Measurements from ENCODE around the gene ENTPD2. TPM values are rescaled to one million over a fixed set of nuclear protein-coding genes. Genes with fewer than 3 reads are reported as not detected.
A peak's percentile ranks its signal among the peaks of the same experiment; 100 is the strongest.

The ENTPD2 gene
- total RNA-seq, 2 donors from 2014 or later, result 0.41 to 0.67 TPM

GRCh38 chr9:137076636-137077009, 22.8 kb upstream of the ENTPD2 start:
- TF ChIP-seq CTCF (IDR thresholded peaks at IDR 0.05), result no peak
- no peaks in the 10 kb centered on the region for H3K27me3 ChIP-seq
- peaks cover 0 to 24% of the 10 kb centered on the region in 2 donors for H3K4me1 ChIP-seq
- H3K9me3 ChIP-seq, result no peaks in the 10 kb centered on the region
- DNase-seq (ENCODE audit: low spot score), result no peak
- H3K36me3 ChIP-seq, result peaks cover 24% of the 10 kb centered on the region
- peak overlapping the region; percentile 80 for H3K27ac ChIP-seq
- H3K4me3 ChIP-seq, result peak overlapping the region; percentile 70 to 74

- no peak for DNase-seq (ENCODE audit: low spot score)
- Histone ChIP-seq H3K27me3 (no peaks in the 10 kb centered on the region), H3K4me1 (peaks cover 0 to 35% of the 10 kb centered on the region in 2 donors), H3K27ac (no peak overlapping the region), H3K4me3 (no peak overlapping the region), H3K36me3 (peaks cover 13% of the 10 kb centered on the region), H3K9me3 (no peaks in the 10 kb centered on the region)
- TF ChIP-seq CTCF (IDR thresholded peaks at IDR 0.05), result no peak
These were observed 21.5 kb upstream of the ENTPD2 start for GRCh38 chr9:137075275-137075775.

- no peaks in the 10 kb centered on the region for H3K27me3 ChIP-seq
- no peak for TF ChIP-seq CTCF (IDR thresholded peaks at IDR 0.05)
- no peak overlapping the region for H3K27ac ChIP-seq
- no peak overlapping the region for H3K4me3 ChIP-seq
- H3K36me3 ChIP-seq, result peaks cover 8% of the 10 kb centered on the region
- peaks cover 0 to 35% of the 10 kb centered on the region in 2 donors for H3K4me1 ChIP-seq
- DNase-seq (ENCODE audit: low spot score), result no peak
- no peaks in the 10 kb centered on the region for H3K9me3 ChIP-seq
These were observed 20.9 kb upstream of the ENTPD2 start for GRCh38 chr9:137074657-137075274.

GRCh38 chr9:137073992-137074399, 20.1 kb upstream of the ENTPD2 start:
- no peak for DNase-seq (ENCODE audit: low spot score)
- H3K4me3 ChIP-seq, result no peak overlapping the region
- H3K27ac ChIP-seq, result no peak overlapping the region
- H3K9me3 ChIP-seq, result no peaks in the 10 kb centered on the region
- H3K27me3 ChIP-seq, result no peaks in the 10 kb centered on the region
- no peak for TF ChIP-seq CTCF (IDR thresholded peaks at IDR 0.05)
- H3K36me3 ChIP-seq, result peaks cover under 1% of the 10 kb centered on the region
- H3K4me1 ChIP-seq, result peaks cover 0 to 30% of the 10 kb centered on the region in 2 donors

GRCh38 chr9:137071282-137071681, 17.4 kb upstream of the ENTPD2 start:
- Histone ChIP-seq H3K27me3 (peaks cover 0 to 3% of the 10 kb centered on the region in 2 donors), H3K4me3 (peak overlapping the region in 1 of 2 donors; percentile 50), H3K36me3 (no peaks in the 10 kb centered on the region), H3K27ac (peak overlapping the region; percentile 73 to 78), H3K4me1 (peaks cover 0 to 11% of the 10 kb centered on the region in 2 donors), H3K9me3 (no peaks in the 10 kb centered on the region)
- TF ChIP-seq CTCF (IDR thresholded peaks at IDR 0.05), result no peak
- DNase-seq (ENCODE audit: low spot score), result no peak

GRCh38 chr9:137070906-137071275, 17.0 kb upstream of the ENTPD2 start:
- Histone ChIP-seq H3K9me3 (no peaks in the 10 kb centered on the region), H3K36me3 (no peaks in the 10 kb centered on the region), H3K27me3 (peaks cover 0 to 3% of the 10 kb centered on the region in 2 donors), H3K4me1 (peaks cover 0 to 11% of the 10 kb centered on the region in 2 donors), H3K27ac (peak overlapping the region; percentile 73 to 78), H3K4me3 (peak overlapping the region; percentile 29 to 50)
- DNase-seq (ENCODE audit: low spot score), result no peak
- no peak for TF ChIP-seq CTCF (IDR thresholded peaks at IDR 0.05)

Data from right atrium auricular region (tissue), 2 donors.